Stomach smooth muscle (tissue), 2 donors: Measurements from ENCODE around the gene AMT.

Source experiments
- H3K27ac ChIP-seq: one replicate; pipeline ENCODE4 v1.7.0; 2013; ENCODE audit warnings: mild to moderate bottlenecking, low read length, inconsistent platforms
- H3K27me3 ChIP-seq, 2 donors: one replicate each; pipeline ENCODE4 v1.7.0; 2013; ENCODE audit warnings: low read length in 2 of 2; ENCODE audit not compliant: insufficient read depth in 2 of 2, control insufficient read depth in 1 of 2
- H3K36me3 ChIP-seq, 2 donors: one replicate each; pipeline ENCODE4 v1.7.0; 2013; ENCODE audit warnings: low read length in 2 of 2; ENCODE audit not compliant: control insufficient read depth in 2 of 2, insufficient read depth in 2 of 2
- H3K4me1 ChIP-seq: one replicate; pipeline ENCODE4 v1.7.0; 2013; ENCODE audit warnings: low read length; ENCODE audit not compliant: control insufficient read depth, insufficient read depth
- H3K4me3 ChIP-seq, 2 donors: one replicate each; pipeline ENCODE4 v1.7.0; 2013; ENCODE audit warnings: low read length in 2 of 2
- H3K9ac ChIP-seq, 2 donors: one replicate each; pipeline ENCODE4 v1.7.0; 2013; ENCODE audit warnings: low read length in 2 of 2, mild to moderate bottlenecking in 1 of 2
- H3K9me3 ChIP-seq, 2 donors: one replicate each; pipeline ENCODE4 v1.7.0; 2013; ENCODE audit warnings: low read length in 2 of 2; ENCODE audit not compliant: control insufficient read depth in 2 of 2
- donor health status: healthy.
- donor health status: Pancreatic carcinoma.

Gene AMT, protein sequence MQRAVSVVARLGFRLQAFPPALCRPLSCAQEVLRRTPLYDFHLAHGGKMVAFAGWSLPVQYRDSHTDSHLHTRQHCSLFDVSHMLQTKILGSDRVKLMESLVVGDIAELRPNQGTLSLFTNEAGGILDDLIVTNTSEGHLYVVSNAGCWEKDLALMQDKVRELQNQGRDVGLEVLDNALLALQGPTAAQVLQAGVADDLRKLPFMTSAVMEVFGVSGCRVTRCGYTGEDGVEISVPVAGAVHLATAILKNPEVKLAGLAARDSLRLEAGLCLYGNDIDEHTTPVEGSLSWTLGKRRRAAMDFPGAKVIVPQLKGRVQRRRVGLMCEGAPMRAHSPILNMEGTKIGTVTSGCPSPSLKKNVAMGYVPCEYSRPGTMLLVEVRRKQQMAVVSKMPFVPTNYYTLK

DNA sequence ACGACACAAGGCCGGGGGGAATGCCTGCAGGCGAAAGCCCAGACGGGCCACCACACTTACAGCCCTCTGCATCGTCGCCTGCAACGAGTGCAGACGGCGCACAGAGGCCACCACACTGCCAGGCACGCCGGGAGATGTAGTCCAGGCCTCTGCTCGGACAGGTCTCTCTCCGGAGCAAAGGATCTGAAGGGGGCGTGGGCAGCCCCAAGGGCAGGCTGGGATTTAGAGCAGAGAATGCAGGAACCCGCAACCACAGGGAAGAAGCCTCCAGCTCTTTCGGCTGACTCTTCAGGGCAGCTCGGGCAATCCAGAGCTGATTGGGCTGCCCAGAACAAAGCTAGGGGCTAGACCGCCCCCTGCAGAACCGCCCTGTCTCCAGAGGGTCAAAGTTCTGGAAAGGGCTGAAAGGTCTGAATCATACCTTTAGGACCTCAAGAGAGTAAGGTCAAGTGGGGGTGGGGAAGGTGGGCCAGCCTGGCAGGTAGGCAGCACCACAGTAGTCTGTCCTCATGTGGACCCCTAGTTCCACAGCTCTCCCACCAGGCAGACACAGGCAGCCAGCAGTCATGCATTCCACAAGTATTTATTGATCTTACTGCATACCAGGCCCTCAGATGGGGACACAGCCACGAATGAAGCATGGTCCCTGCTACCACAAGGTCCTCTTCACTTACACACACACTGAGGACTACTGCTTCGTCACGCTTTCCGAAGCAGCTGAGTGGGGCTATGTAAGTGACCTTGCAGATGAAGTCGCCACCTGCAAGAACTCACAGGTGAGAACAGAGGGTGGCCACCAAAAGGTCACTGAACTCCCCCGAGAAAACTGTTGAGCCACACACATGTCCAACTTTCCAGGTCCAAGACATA, at the start of gene AMT:
Gene AMT, minus strand, starts transcription at position 95 of the 870 bp plus-strand sequence. Its CDS starts 23 bp downstream, at position 72.
- peak within 1 kb of the TSS; percentile 55 for H3K27ac ChIP-seq
- H3K9ac ChIP-seq, result peak within 1 kb of the TSS; percentile 20 to 64
- H3K36me3 ChIP-seq, result peaks cover 15 to 26% of the 10 kb centered on the region in 2 donors
- H3K4me1 ChIP-seq, result peaks cover 24% of the 10 kb centered on the region
- H3K4me3 ChIP-seq, result peak within 1 kb of the TSS; percentile 65 to 71
- H3K9me3 ChIP-seq, result no peaks in the 10 kb centered on the region
- H3K27me3 ChIP-seq, result no peaks in the 10 kb centered on the region

DNA sequence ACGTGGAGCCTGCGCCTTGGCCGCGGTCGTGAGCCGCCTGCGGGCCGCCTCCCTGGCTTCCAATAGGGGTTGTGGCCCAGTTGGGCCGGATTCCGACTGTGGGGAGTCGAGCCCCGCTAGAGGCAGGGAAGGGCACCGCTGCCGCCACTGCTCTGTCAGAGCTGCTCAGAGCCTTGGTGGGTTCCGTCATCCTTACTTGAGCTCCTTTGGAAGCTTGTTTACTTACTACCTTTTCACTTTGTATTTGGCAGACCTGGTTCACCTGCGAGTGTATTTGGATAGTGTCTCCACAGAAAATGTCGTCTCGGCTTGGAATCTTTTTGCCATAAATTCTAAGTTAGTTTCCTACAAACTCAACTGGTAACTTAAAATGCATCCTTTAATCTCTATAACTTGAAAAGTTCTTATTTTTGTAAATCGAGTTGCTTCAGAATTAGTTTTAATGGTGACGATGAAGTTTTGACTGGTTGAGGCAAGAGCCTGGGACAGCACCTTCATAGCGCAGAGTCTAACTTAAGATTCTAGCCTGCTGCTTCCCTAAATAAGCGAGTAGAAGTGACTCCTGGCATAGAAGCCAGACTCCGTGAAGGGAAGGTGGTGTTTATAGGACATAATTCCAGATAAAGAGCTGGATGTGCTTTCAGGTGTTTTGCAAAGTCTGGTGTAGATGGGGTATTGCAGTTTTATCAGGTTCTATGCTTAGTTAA, 48.6 kb upstream of the AMT start:
- Histone ChIP-seq H3K9ac (peak overlapping the region; percentile 81 to 93), H3K9me3 (no peaks in the 10 kb centered on the region), H3K4me3 (peak overlapping the region; percentile 72 to 91), H3K27me3 (no peaks in the 10 kb centered on the region), H3K27ac (peak overlapping the region; percentile 93), H3K36me3 (no peaks in the 10 kb centered on the region), H3K4me1 (peaks cover 39% of the 10 kb centered on the region)

DNA sequence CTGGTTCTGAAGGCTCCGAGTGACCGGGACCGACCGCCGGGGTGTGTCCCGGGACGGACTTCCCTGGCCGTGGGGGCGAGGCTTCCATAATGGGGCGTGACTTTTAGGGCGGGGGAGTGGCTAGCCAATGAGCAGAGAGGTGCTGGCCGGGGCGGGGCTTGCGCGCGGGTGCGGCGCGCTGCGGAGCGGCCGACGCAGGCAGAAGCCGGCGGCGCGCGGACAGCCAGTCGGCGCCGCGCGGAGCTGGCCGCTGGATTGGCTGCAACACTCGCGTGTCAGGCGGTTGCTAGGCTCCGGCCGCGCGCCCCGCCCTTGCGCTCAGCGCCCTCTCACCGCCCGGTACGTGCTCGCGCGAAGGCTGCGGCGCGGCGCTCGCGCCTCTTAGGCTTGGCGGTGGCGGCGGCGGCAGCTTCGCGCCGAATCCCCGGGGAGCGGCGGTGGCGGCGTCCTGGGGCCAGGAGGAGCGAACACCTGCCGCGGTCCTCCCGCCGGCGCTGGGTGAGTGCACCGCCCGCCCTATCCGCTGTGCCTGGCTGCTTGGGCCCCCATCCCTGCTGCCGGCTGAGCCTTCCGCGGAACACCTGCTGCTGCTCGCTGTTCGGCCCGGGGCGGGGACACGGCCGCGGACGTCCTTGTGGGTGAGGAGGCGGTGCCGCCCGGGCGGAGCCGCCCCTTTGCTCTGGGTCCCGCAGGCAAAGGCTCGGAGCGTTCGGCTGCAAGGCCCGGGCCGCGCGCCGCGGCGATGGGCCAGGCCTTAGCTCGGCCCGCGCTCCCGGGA, 47.9 kb upstream of the AMT start, which contains the start of gene DAG1:
Gene DAG1, plus strand, starts transcription at position 332 of the 778 bp plus-strand sequence. CDS start 40,268 bp downstream, outside the sequence.
- no peaks in the 10 kb centered on the region for H3K27me3 ChIP-seq
- peak within 1 kb of the TSS; percentile 93 to 95 for H3K9ac ChIP-seq
- H3K4me3 ChIP-seq, result peak within 1 kb of the TSS; percentile 80 to 91
- no peaks in the 10 kb centered on the region for H3K36me3 ChIP-seq
- H3K4me1 ChIP-seq, result peaks cover 41% of the 10 kb centered on the region
- peak within 1 kb of the TSS; percentile 98 for H3K27ac ChIP-seq
- no peaks in the 10 kb centered on the region for H3K9me3 ChIP-seq

DNA sequence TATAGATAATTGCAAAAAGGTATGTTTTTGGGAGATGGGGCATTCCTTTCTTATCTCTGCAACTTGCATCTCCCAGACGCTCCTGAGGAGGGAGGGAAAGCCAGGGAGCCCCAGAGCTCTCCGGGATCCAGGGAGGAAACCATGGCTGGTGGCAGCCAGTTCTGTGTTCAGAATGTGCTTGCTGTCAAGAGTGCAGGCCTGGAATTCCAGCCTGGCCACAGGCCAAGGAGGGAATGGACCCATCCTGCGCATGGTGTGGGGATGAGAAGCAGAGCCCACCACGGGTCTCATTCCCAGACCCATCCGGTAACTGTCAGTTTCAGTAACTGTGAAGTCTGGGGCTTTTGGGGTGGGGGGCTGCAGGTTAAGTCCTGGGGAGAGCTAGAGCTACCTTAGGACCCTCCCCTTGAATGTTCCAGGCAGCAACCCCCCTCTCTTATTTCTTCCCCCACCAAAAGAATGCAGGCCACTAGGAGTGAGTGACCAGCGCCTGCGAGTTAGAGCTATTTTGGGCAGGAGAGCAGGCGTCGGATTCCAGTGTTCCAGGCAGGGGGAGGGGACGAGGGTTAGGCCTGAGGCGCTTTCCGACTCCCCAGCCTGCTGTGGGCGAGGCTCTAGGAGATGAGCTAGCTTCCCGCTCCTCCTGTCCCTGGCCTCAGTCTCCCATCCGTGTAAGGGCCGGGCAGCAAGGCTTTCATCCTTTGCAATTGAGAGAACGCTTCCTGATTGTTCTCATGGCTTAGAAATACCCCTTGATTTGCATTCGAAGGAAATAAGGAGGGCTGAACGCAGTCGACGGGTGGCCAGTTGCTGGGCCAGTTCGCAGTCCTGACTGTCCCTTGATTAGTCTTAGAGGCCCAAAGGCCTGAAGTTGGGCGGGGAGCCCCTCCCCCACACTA, 47.0 kb upstream of the AMT start:
- Histone ChIP-seq H3K27ac (peak overlapping the region; percentile 98), H3K9me3 (no peaks in the 10 kb centered on the region), H3K27me3 (no peaks in the 10 kb centered on the region), H3K9ac (peak overlapping the region; percentile 90 to 95), H3K4me1 (peaks cover 41% of the 10 kb centered on the region), H3K36me3 (no peaks in the 10 kb centered on the region), H3K4me3 (peak overlapping the region; percentile 76 to 80)

DNA sequence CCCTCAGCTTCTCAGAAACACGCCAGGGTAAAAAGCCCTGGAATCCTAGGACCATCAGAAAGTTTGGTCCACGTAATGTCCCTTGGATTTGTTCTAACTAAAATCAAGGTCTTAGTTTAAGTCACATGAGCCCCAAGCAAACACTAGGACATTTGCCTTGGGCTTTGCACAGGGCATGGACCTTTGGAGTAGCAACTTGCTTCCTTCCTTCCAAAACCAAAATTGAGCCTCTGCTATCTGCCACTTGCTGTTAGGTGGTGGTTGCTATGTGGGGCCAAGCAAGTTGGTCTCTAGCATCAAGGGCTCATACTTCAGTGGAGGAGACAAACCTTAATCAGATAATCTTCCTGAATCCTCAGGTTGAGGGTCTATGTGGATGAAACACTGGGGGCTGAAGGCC, 43.8 kb upstream of the AMT start:
- no peak overlapping the region for H3K27ac ChIP-seq
- H3K4me3 ChIP-seq, result no peak overlapping the region
- H3K9me3 ChIP-seq, result no peaks in the 10 kb centered on the region
- no peaks in the 10 kb centered on the region for H3K36me3 ChIP-seq
- peaks cover 34% of the 10 kb centered on the region for H3K4me1 ChIP-seq
- no peaks in the 10 kb centered on the region for H3K27me3 ChIP-seq
- H3K9ac ChIP-seq, result peak overlapping the region in 1 of 2 donors; percentile 21

DNA sequence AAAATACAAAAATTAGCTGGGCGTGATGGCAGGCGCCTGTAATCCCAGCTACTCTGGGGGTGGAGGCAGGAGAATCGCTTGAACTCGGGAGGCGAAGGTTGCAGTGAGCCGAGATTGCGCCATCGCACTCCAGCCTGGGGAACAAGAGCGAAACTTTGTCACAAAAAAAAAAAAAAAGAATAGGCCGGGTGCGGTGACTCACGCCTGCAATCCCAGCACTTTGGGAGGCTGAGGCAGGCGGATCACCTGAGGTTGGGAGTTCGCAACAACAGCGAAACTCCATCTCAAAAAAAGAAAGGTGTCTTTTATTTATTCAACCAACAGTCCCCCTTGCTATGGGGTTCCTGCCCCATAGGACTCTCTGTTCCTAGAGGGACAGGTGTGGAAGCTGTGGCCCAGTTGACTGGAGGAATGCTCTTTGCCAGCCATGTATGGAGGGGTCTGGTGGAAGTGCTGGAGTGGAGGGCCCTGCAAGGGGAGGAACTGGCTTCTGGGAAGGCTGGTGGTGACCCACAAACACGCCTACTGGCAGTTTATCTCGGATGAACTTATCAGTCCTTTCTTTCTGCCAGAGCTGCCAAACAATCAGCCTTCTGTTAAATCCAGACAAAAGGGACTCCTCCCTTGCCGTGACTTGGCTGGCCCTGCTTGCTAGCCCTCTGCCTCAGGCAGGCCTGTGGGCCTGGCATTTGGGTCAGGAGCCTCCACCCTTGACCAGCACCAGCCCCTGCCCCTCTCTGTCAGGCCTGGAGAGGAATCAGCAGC, 43.2 kb upstream of the AMT start:
- H3K27ac ChIP-seq, result no peak overlapping the region
- no peaks in the 10 kb centered on the region for H3K36me3 ChIP-seq
- no peak overlapping the region for H3K9ac ChIP-seq
- H3K4me1 ChIP-seq, result peaks cover 32% of the 10 kb centered on the region
- no peak overlapping the region for H3K4me3 ChIP-seq
- no peaks in the 10 kb centered on the region for H3K9me3 ChIP-seq
- no peaks in the 10 kb centered on the region for H3K27me3 ChIP-seq

DNA sequence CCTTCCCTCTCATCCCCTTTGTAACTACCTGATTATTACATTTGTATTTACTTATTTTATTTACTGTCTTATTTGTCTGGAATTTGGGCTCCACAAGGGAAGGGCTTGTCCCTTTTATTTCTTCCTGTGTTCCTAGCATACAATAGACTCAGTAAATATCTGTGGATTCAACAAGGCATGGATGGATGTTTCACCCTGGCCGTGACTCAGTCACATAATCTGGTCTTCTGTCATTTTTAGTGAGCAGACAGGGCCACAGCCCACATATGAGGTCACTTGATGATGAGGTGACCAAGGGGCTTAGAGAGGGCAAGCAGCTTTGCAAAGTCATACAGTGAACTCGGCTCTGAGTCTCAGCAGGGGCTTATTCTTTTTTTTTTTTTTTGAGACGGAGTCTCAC, 39.9 kb upstream of the AMT start:
- Histone ChIP-seq H3K27me3 (no peaks in the 10 kb centered on the region), H3K9ac (peak overlapping the region in 1 of 2 donors; percentile 1), H3K4me3 (no peak overlapping the region), H3K36me3 (no peaks in the 10 kb centered on the region), H3K4me1 (peaks cover 12% of the 10 kb centered on the region), H3K9me3 (no peaks in the 10 kb centered on the region), H3K27ac (no peak overlapping the region)

DNA sequence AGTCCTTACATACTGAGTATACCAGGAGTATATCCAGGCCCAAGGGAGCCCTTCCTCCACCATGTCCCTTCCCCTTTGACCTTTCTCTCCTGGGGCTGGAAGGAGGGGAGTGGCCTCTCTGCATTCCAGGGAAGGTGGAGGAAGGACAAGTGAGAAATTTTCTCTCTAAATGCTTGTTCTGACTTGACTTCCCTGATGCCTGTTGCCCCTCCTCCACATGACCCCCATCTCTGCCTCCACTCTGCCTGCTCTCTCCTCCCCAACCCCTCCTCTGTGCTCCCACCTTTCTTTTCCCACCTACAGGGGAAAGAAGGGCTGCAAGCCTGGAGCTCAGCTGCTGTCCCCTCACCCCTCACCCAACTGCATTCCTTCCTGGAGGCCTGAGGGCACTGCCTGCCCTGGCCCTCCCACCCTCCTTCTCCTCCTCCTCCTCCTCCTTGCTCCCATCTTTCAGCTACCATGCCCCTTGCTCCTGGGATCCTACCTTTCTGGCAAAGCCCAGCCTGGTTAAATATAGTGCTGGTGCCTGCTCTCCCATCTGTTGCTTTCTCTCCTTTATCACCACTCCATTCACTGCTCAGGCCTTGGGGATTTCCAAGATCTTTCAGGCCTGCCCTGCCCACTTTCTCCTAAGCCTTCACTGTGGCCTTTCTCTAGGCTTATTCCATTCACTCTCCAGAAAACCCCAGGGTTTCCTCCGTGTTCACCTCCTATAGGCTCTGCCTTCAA, 39.3 kb upstream of the AMT start:
- no peaks in the 10 kb centered on the region for H3K27me3 ChIP-seq
- peaks cover 12% of the 10 kb centered on the region for H3K4me1 ChIP-seq
- no peaks in the 10 kb centered on the region for H3K9me3 ChIP-seq
- H3K27ac ChIP-seq, result no peak overlapping the region
- H3K4me3 ChIP-seq, result no peak overlapping the region
- peak overlapping the region; percentile 1 to 14 for H3K9ac ChIP-seq
- no peaks in the 10 kb centered on the region for H3K36me3 ChIP-seq
